Breast epithelium (tissue), 3 donors: ENCODE measurements around the gene RFPL2.

Experiments
- CTCF ChIP-seq, 3 donors: fragments of 450-650 bp; IDR thresholded peaks; one replicate each; pipeline ENCODE4 v1.5.1; 2016 to 2017; ENCODE audit warnings: antibody characterized with exemption in 3 of 3, mild to moderate bottlenecking in 3 of 3, moderate library complexity in 3 of 3
- POLR2A ChIP-seq: fragments of 450-650 bp; IDR thresholded peaks from one replicate; pipeline ENCODE4 v1.6.1; 2016; ENCODE audit warnings: antibody characterized with exemption, mild to moderate bottlenecking, moderate library complexity

- no peak for TF ChIP-seq CTCF (IDR thresholded peaks at IDR 0.05)
- no peak for TF ChIP-seq POLR2A
Observed at GRCh38 chr22:32203181-32204039, 1.5 kb downstream of the RFPL2 start.
